GM23248 (cell line): ENCODE data around the gene CTNND2. TPM values are rescaled to one million over a fixed set of nuclear protein-coding genes. Genes with fewer than 3 reads are reported as not detected.

Experiments
- DNase-seq: peaks from one replicate; pipeline ENCODE4 v3.0.0-alpha.2; 2015
- H2AFZ ChIP-seq: fragments of 200-600 bp; sonication (generic); 2 replicates; pipeline ENCODE4 v1.6.1; 2016; ENCODE audit warnings: antibody characterized with exemption
- H3F3A ChIP-seq: fragments of 200-600 bp; sonication (generic); 2 replicates; pipeline ENCODE4 v1.6.1; 2016; ENCODE audit warnings: mild to moderate bottlenecking, antibody characterized with exemption, mixed run types; ENCODE audit not compliant: insufficient read depth
- H3K27ac ChIP-seq: fragments of 200-600 bp; sonication (generic); 2 replicates; pipeline ENCODE4 v1.5.1; 2016; ENCODE audit warnings: mild to moderate bottlenecking
- H3K27me3 ChIP-seq: fragments of 200-600 bp; sonication (generic); replicated peaks from 2 replicates; pipeline ENCODE4 v1.6.1; 2016; ENCODE audit warnings: mild to moderate bottlenecking; ENCODE audit not compliant: insufficient read depth
- H3K36me3 ChIP-seq: fragments of 200-600 bp; sonication (generic); 2 replicates; pipeline ENCODE4 v1.6.1; 2016; ENCODE audit warnings: low read depth, mild to moderate bottlenecking
- H3K4me1 ChIP-seq: fragments of 200-600 bp; sonication (generic); 2 replicates; pipeline ENCODE4 v1.6.1; 2016; ENCODE audit warnings: mild to moderate bottlenecking; ENCODE audit not compliant: insufficient read depth
- H3K4me2 ChIP-seq: fragments of 200-600 bp; sonication (generic); one replicate; pipeline ENCODE4 v1.6.1; 2016; ENCODE audit warnings: mild to moderate bottlenecking; ENCODE audit not compliant: unreplicated experiment
- H3K4me3 ChIP-seq: fragments of 200-600 bp; sonication (generic); 2 replicates; pipeline ENCODE4 v1.5.1; 2016; ENCODE audit warnings: mild to moderate bottlenecking
- H3K79me2 ChIP-seq: fragments of 200-600 bp; sonication (generic); 2 replicates; pipeline ENCODE4 v1.6.1; 2016; ENCODE audit warnings: mild to moderate bottlenecking; ENCODE audit not compliant: insufficient read depth
- H3K9ac ChIP-seq: fragments of 200-600 bp; sonication (generic); 2 replicates; pipeline ENCODE4 v1.6.1; 2016; ENCODE audit warnings: mild to moderate bottlenecking
- H3K9me2 ChIP-seq: fragments of 200-600 bp; sonication (generic); 2 replicates; pipeline ENCODE4 v1.6.1; 2016; ENCODE audit warnings: mixed run types, mild to moderate bottlenecking, moderate library complexity; ENCODE audit not compliant: insufficient read depth
- H3K9me3 ChIP-seq: fragments of 200-600 bp; sonication (generic); one replicate; pipeline ENCODE4 v1.6.1; 2017; ENCODE audit warnings: low read depth
- H4K20me1 ChIP-seq: fragments of 200-600 bp; sonication (generic); 2 replicates; pipeline ENCODE4 v1.6.0; 2016; ENCODE audit not compliant: insufficient read depth
- EZH2 ChIP-seq: fragments of 200-600 bp; sonication (generic); IDR thresholded peaks from 2 replicates; pipeline ENCODE4 v1.6.1; 2018; ENCODE audit warnings: antibody characterized with exemption, mild to moderate bottlenecking; ENCODE audit not compliant: insufficient read depth, poor library complexity, severe bottlenecking
- EZH2phosphoT487 ChIP-seq: fragments of 200-600 bp; sonication (generic); IDR thresholded peaks from 2 replicates; pipeline ENCODE4 v1.6.1; 2018; ENCODE audit warnings: antibody characterized with exemption, moderate library complexity, mild to moderate bottlenecking, low read depth; ENCODE audit not compliant: insufficient read depth
- WGBS, 2 experiments: methylation state at CpG; one replicate each; pipeline ENCODE4 v1.1.6; 2015 to 2017; ENCODE audit warnings: low lambda C conversion rate in 2 of 2, low coverage in 1 of 2; ENCODE audit errors: missing lambda C conversion rate in 2 of 2; 5-methylcytosine and 5-hydroxymethylcytosine counted together
- in situ Hi-C: fragments of 300-500 bp; cut with MboI; formaldehyde crosslinking; loops from 2 replicates; pipeline ENCODE4 v1.15.0; 2020
- polyA plus RNA-seq: library from polyadenylated mRNA; unstranded; fragments of >200 nt; fragmentation: Nextera tagmentation; extraction: Ambion mirVana; gene quantifications from 2 replicates; pipeline ENCODE4 v1.2.1, GENCODE V29; 2016
- total RNA-seq: library from RNA; depleted of rRNA; stranded (reverse); fragments of >200 nt; shearing (Covaris generic); gene quantifications from 2 replicates; pipeline ENCODE4 v1.2.3, GENCODE V29; 2014

CTNND2 gene
- total and polyA plus RNA-seq, 2 experiments from 2014 or later: not detected

DNA sequence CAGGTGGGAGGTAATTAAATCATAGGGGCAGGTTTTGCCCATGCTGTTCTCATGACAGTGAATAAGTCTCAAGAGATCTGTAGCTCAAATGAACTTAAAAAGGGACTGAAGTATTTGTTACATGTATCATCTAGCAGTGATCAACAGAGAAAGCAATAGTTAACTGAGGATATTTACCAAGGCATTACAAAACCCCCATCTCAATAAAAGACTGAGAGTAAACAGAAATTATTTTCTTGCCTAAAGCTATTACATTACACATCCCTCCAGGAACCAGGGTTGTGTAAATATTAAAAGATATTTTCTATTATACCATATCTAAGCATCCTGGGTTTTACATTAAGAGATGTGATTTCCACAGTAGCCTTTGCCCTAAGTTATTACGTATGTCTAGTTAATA, 169.9 kb downstream of the CTNND2 start:
- TF ChIP-seq EZH2 (no peak), EZH2phosphoT487 (no peak)
- Histone ChIP-seq H3K9me3 (no peaks in the 10 kb centered on the region), H3K4me2 (no peak overlapping the region), H3K27me3 (no peaks in the 10 kb centered on the region), H3K79me2 (no peaks in the 10 kb centered on the region), H3K4me3 (no peak overlapping the region), H2AFZ (no peak overlapping the region), H3K9ac (no peak overlapping the region), H4K20me1 (no peaks in the 10 kb centered on the region), H3K4me1 (no peaks in the 10 kb centered on the region), H3K36me3 (no peaks in the 10 kb centered on the region), H3K9me2 (no peaks in the 10 kb centered on the region), H3F3A (no peaks in the 10 kb centered on the region), H3K27ac (no peak overlapping the region)
- DNase-seq: no peak
- in situ Hi-C loops: no loop called here
- 22 to 23% methylated on average over 1 of the region's 1 CpG for WGBS, 2 experiments

DNA sequence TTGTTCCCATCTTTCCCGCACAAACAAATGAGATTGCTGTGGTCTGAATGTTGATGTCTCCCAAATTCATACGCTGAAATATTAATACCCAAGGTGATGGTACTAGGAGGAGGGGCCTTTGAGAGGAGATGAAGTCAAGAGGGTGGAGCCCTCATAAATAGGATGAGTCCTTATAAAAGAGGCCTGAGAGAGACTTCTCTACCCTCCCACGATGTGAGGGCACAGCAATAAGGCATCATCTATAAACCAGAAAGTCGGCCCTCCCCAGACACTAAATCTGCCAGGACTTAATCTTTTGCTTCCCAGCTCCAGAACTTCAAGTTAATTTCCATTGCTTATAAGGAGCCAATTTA, 170.4 kb downstream of the CTNND2 start:
- no peak overlapping the region for H3K9ac ChIP-seq
- H3K27me3 ChIP-seq: no peaks in the 10 kb centered on the region
- H3K27ac ChIP-seq: no peak overlapping the region
- no peak overlapping the region for H2AFZ ChIP-seq
- no peaks in the 10 kb centered on the region for H3K79me2 ChIP-seq
- in situ Hi-C loops: no loop called here
- TF ChIP-seq EZH2: no peak
- no peak for TF ChIP-seq EZH2phosphoT487
- no peaks in the 10 kb centered on the region for H3K9me2 ChIP-seq
- WGBS, 2 experiments: 13 to 18% methylated on average over 4 of the region's 4 CpGs
- H3F3A ChIP-seq: no peaks in the 10 kb centered on the region
- H3K4me3 ChIP-seq: no peak overlapping the region
- no peaks in the 10 kb centered on the region for H3K4me1 ChIP-seq
- no peak for DNase-seq
- H4K20me1 ChIP-seq: no peaks in the 10 kb centered on the region
- H3K4me2 ChIP-seq: no peak overlapping the region
- no peaks in the 10 kb centered on the region for H3K36me3 ChIP-seq
- no peaks in the 10 kb centered on the region for H3K9me3 ChIP-seq

DNA sequence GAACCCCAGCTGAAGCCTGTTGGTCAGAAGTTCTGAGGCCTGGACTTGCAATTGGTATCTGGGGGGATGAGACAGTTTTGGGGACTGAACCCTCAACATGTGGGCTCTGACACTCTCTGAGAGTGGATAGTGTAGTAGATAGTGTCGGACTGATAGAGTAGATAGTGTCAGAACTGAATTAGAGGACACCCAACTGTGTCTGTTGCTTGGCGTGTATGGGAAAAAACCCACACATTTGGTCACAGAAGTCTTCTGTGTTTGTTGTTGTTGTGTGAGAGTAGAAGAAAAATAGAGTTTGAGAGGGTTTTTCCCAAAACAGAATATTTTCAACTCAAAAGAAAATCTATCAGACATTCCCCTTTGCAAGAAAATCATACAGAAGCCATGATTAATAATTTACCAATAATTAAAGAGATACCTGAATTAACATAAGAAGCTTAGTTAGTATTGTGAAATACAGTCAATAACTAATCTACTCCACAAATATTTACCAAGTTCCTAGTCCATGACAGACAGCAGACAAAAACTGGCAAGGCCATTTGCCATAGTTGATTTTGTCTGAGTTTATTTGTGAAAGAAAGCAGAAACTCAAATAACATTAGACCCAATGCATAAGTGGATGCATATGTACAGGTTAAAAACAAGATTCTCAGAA, 170.9 kb downstream of the CTNND2 start:
- no peak overlapping the region for H3K4me3 ChIP-seq
- H3K27ac ChIP-seq: no peak overlapping the region
- no peak overlapping the region for H3K4me2 ChIP-seq
- H3K79me2 ChIP-seq: no peaks in the 10 kb centered on the region
- H3K9me2 ChIP-seq: no peaks in the 10 kb centered on the region
- H3F3A ChIP-seq: no peaks in the 10 kb centered on the region
- 18 to 22% methylated on average over 2 of the region's 2 CpGs for WGBS, 2 experiments
- no peak for DNase-seq
- no peaks in the 10 kb centered on the region for H3K27me3 ChIP-seq
- no peaks in the 10 kb centered on the region for H4K20me1 ChIP-seq
- in situ Hi-C loops: no loop called here
- H3K9ac ChIP-seq: no peak overlapping the region
- no peaks in the 10 kb centered on the region for H3K9me3 ChIP-seq
- TF ChIP-seq EZH2phosphoT487 (no peak), EZH2 (no peak)
- no peaks in the 10 kb centered on the region for H3K36me3 ChIP-seq
- no peaks in the 10 kb centered on the region for H3K4me1 ChIP-seq
- no peak overlapping the region for H2AFZ ChIP-seq

DNA sequence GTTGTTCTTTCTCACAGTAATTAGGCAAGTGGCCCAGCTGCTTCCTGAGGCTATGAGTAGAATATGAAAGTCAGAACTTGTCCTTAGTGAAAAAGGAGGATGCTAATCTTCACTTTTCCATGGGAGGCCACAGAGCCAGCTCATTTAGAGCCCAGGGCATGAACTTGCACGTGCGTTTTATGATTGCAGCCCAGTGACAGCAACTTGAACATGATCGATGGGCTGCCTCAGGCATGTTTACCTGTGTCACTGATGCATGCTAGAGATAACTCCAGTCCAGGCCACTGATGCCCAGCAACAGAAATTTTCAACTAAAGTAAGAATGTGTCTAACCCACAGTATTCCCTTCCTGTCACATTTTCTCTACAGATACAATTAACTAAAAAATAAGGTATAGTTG, 179.3 kb downstream of the CTNND2 start:
- no peaks in the 10 kb centered on the region for H3K27me3 ChIP-seq
- H3K9me2 ChIP-seq: no peaks in the 10 kb centered on the region
- no peak overlapping the region for H2AFZ ChIP-seq
- no peak overlapping the region for H3K4me3 ChIP-seq
- in situ Hi-C loops: no loop called here
- no peaks in the 10 kb centered on the region for H4K20me1 ChIP-seq
- H3F3A ChIP-seq: no peaks in the 10 kb centered on the region
- TF ChIP-seq EZH2phosphoT487 (no peak), EZH2 (no peak)
- H3K27ac ChIP-seq: no peak overlapping the region
- no peaks in the 10 kb centered on the region for H3K36me3 ChIP-seq
- no peak overlapping the region for H3K4me2 ChIP-seq
- H3K9ac ChIP-seq: no peak overlapping the region
- H3K4me1 ChIP-seq: no peaks in the 10 kb centered on the region
- 7 to 8% methylated on average over 3 of the region's 3 CpGs for WGBS, 2 experiments
- H3K79me2 ChIP-seq: no peaks in the 10 kb centered on the region
- H3K9me3 ChIP-seq: no peaks in the 10 kb centered on the region
- DNase-seq: no peak
